NCI-H510A treated with DMSO at 0.1 percent for 48 hours (cell line): Measurements from ENCODE around the gene LMTK2.

Experiments
- DNase-seq: peaks from one replicate; lab custom pipeline; 2025; lab: John Stamatoyannopoulos, UW

Gene LMTK2

GRCh38 chr7:98106647-98107312 lies at the start of gene LMTK2:
TSS of gene LMTK2 (plus strand) at chr7:98106862. CDS start at chr7:98107178, 316 bp downstream.
- peak; percentile 73 for DNase-seq

- no peak for DNase-seq
Observed at GRCh38 chr7:98057157-98057556, 49.5 kb upstream of the LMTK2 start.

- no peak for DNase-seq
Observed at GRCh38 chr7:98058186-98058585, 48.5 kb upstream of the LMTK2 start.

- no peak for DNase-seq
Observed at GRCh38 chr7:98064233-98064632, 42.4 kb upstream of the LMTK2 start.

GRCh38 chr7:98066208-98066607 lies 40.5 kb upstream of the LMTK2 start:
- no peak for DNase-seq

- DNase-seq = no peak
Observed at GRCh38 chr7:98066934-98067507, 39.6 kb upstream of the LMTK2 start.

- DNase-seq = no peak
Observed at GRCh38 chr7:98073047-98073446, 33.6 kb upstream of the LMTK2 start.

- DNase-seq = no peak
Observed at GRCh38 chr7:98075801-98076200, 30.9 kb upstream of the LMTK2 start.

- DNase-seq = no peak
Observed at GRCh38 chr7:98077762-98078161, 28.9 kb upstream of the LMTK2 start.

- no peak for DNase-seq
Observed at GRCh38 chr7:98078197-98078870, 28.3 kb upstream of the LMTK2 start.

- DNase-seq = no peak
Observed at GRCh38 chr7:98079891-98080648, 26.6 kb upstream of the LMTK2 start.

GRCh38 chr7:98081319-98081718 lies 25.3 kb upstream of the LMTK2 start:
- DNase-seq = no peak

- no peak for DNase-seq
Observed at GRCh38 chr7:98084631-98085030, 22.0 kb upstream of the LMTK2 start.

- DNase-seq = no peak
Observed at GRCh38 chr7:98085674-98086073, 21.0 kb upstream of the LMTK2 start.

- peak; percentile 22 for DNase-seq
Observed at GRCh38 chr7:98086281-98086718, 20.4 kb upstream of the LMTK2 start.

- no peak for DNase-seq
Observed at GRCh38 chr7:98088109-98088508, 18.6 kb upstream of the LMTK2 start.

GRCh38 chr7:98090116-98090515 lies 16.5 kb upstream of the LMTK2 start:
- no peak for DNase-seq

- no peak for DNase-seq
Observed at GRCh38 chr7:98091061-98091460, 15.6 kb upstream of the LMTK2 start.

GRCh38 chr7:98091523-98091922 lies 15.1 kb upstream of the LMTK2 start:
- no peak for DNase-seq

GRCh38 chr7:98097042-98097645 lies 9.5 kb upstream of the LMTK2 start:
- no peak for DNase-seq

- no peak for DNase-seq
Observed at GRCh38 chr7:98100088-98100487, 6.6 kb upstream of the LMTK2 start.

- no peak for DNase-seq
Observed at GRCh38 chr7:98102170-98102569, 4.5 kb upstream of the LMTK2 start.
